ENCODE results near the gene NPC1.

Gene NPC1

DNA sequence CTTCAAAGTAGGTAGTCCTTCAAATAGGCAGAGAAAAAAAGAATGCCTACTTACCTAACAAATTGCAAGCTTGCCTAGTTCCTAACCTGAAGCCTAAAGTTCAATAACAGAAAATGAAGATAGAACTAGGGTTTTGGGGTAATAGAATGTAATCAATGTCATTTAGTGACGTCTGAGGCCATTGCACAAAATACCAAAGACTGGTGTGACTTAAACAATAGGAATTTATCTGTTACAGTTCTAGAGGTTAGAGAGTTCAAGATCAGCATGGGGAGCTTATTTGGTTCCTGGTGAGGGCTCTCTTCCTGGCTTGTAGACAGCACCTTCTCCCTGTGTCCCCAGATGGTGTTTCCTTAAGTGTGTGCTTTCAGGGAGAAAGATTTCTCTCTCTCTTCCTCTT, 4.7 kb upstream of the NPC1 start:
- Histone ChIP-seq H3K27me3 (ENCODE audit: insufficient read depth, low read length) (no peaks in the 10 kb centered on the region), H3K36me3 (ENCODE audit: insufficient read depth, low read length) (no peaks in the 10 kb centered on the region), H2AFZ (ENCODE audit: low read length) (no peak overlapping the region), H3K9me2 (ENCODE audit: low read depth, low read length) (no peaks in the 10 kb centered on the region), H3K9ac (ENCODE audit: low read length) (no peak overlapping the region), H3K79me2 (ENCODE audit: insufficient read depth, low read length) (no peaks in the 10 kb centered on the region), H3K4me3 (ENCODE audit: low read depth, low read length, poor library complexity, severe bottlenecking) (no peak overlapping the region), H3F3A (ENCODE audit: insufficient read depth, low read length) (no peaks in the 10 kb centered on the region), H3K4me1 (ENCODE audit: insufficient read depth, low read length, severe bottlenecking) (peaks cover 5% of the 10 kb centered on the region), H3K27ac (ENCODE audit: low read depth, low read length, poor library complexity, severe bottlenecking) (no peak overlapping the region), H4K20me1 (ENCODE audit: insufficient read depth, low read length) (no peaks in the 10 kb centered on the region), H3K9me3 (ENCODE audit: low read length) (no peaks in the 10 kb centered on the region), H3K4me2 (ENCODE audit: low read length) (no peak overlapping the region)
- TF ChIP-seq EZH2 (IDR thresholded peaks at IDR 0.05; ENCODE audit: borderline replicate concordance, low read length): no peak
- no peak for TF ChIP-seq CTCF (IDR thresholded peaks at IDR 0.05; ENCODE audit: low read length)

DNA sequence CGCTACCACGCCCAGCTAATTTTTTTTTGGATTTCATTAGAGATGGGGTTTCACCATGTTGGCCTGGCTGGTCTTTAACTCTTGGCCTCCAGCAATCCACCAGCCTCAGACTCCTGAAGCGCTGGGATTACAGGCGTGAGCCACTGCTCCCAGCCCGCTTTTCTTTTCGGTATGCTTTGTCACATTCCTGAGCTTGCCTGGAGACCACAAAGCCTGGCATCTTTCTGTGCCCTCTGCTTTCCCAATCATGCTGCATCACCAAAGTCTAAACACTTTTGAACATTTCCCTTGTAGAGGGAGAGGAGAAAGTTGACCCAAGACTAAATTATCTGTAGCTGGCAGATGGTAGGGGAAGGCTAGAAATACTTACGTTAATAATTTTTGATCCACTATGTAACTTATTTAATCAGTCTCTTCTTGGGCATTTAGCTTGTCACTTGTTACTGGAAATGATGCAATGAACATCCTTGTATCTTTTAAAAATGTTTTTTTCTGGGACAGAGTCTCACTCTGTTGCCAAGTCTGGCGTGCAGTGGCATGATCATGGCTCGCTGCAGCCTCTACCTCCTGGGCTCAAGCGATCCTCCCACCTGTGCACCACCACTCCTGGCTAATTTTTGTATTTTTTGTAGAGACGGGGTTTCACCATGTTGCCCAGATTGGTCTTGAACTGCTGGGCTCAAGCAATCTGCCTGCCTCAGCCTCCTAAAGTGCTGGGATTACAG, 2.7 kb upstream of the NPC1 start:
- TF ChIP-seq CTCF (IDR thresholded peaks at IDR 0.05; ENCODE audit: low read length): no peak
- no peak for TF ChIP-seq EZH2 (IDR thresholded peaks at IDR 0.05; ENCODE audit: borderline replicate concordance, low read length)
- Histone ChIP-seq H4K20me1 (ENCODE audit: insufficient read depth, low read length) (no peaks in the 10 kb centered on the region), H3K9me2 (ENCODE audit: low read depth, low read length) (no peaks in the 10 kb centered on the region), H3K9me3 (ENCODE audit: low read length) (no peaks in the 10 kb centered on the region), H3F3A (ENCODE audit: insufficient read depth, low read length) (no peaks in the 10 kb centered on the region), H3K27ac (ENCODE audit: low read depth, low read length, poor library complexity, severe bottlenecking) (no peak overlapping the region), H2AFZ (ENCODE audit: low read length) (no peak overlapping the region), H3K36me3 (ENCODE audit: insufficient read depth, low read length) (no peaks in the 10 kb centered on the region), H3K4me2 (ENCODE audit: low read length) (no peak overlapping the region), H3K4me1 (ENCODE audit: insufficient read depth, low read length, severe bottlenecking) (peaks cover 21% of the 10 kb centered on the region), H3K27me3 (ENCODE audit: insufficient read depth, low read length) (no peaks in the 10 kb centered on the region), H3K4me3 (ENCODE audit: low read depth, low read length, poor library complexity, severe bottlenecking) (no peak overlapping the region), H3K79me2 (ENCODE audit: insufficient read depth, low read length) (0 out of 2 replicates have a peak, but pooled peaks cover 5% of the 10 kb centered on the region), H3K9ac (ENCODE audit: low read length) (no peak overlapping the region)

GRCh38 chr18:23587220-23587642, 925 bp upstream of the NPC1 start:
- no peak overlapping the region for H2AFZ ChIP-seq (ENCODE audit: low read length)
- no peaks in the 10 kb centered on the region for H3F3A ChIP-seq (ENCODE audit: insufficient read depth, low read length)
- no peaks in the 10 kb centered on the region for H4K20me1 ChIP-seq (ENCODE audit: insufficient read depth, low read length)
- no peaks in the 10 kb centered on the region for H3K9me3 ChIP-seq (ENCODE audit: low read length)
- H3K27me3 ChIP-seq (ENCODE audit: insufficient read depth, low read length): no peaks in the 10 kb centered on the region
- peaks cover 24% of the 10 kb centered on the region for H3K4me1 ChIP-seq (ENCODE audit: insufficient read depth, low read length, severe bottlenecking)
- H3K9ac ChIP-seq (ENCODE audit: low read length): peak overlapping the region; percentile 30; the same call in 1 of the 2 replicates
- TF ChIP-seq EZH2 (IDR thresholded peaks at IDR 0.05; ENCODE audit: borderline replicate concordance, low read length): no peak
- TF ChIP-seq CTCF (IDR thresholded peaks at IDR 0.05; ENCODE audit: low read length): no peak
- 0 out of 2 replicates have a peak, but pooled peaks cover 5% of the 10 kb centered on the region for H3K79me2 ChIP-seq (ENCODE audit: insufficient read depth, low read length)
- H3K27ac ChIP-seq (ENCODE audit: low read depth, low read length, poor library complexity, severe bottlenecking): no peak overlapping the region
- H3K4me3 ChIP-seq (ENCODE audit: low read depth, low read length, poor library complexity, severe bottlenecking): peak overlapping the region; percentile 89
- H3K4me2 ChIP-seq (ENCODE audit: low read length): peak overlapping the region; percentile 96
- no peaks in the 10 kb centered on the region for H3K9me2 ChIP-seq (ENCODE audit: low read depth, low read length)
- no peaks in the 10 kb centered on the region for H3K36me3 ChIP-seq (ENCODE audit: insufficient read depth, low read length)
